Fibroblast of mammary gland (primary cell): ENCODE data around the gene SLC7A5.
"Not testable (repeated sequence)": the region's sequence is repeated elsewhere in the genome, so short reads cannot be mapped to it uniquely, and the experiment has no call there.

ENCODE experiments used
- DNase-seq: peaks from one replicate; pipeline ENCODE4 v3.0.0-alpha.2; 2010; ENCODE audit warnings: low read depth
- H3K4me3 ChIP-seq: 2 replicates; pipeline ENCODE4 v1.5.1; 2011; ENCODE audit warnings: low read depth, mild to moderate bottlenecking, low read length, moderate library complexity; ENCODE audit not compliant: control insufficient read depth
- CTCF ChIP-seq: conservative IDR thresholded peaks from 2 replicates; pipeline ENCODE4 v1.5.1; 2011; ENCODE audit warnings: low read depth, low read length, inconsistent platforms; ENCODE audit not compliant: control insufficient read depth, insufficient read depth

Gene SLC7A5

GRCh38 chr16:87826798-87827587 lies 42.3 kb downstream of the SLC7A5 start:
- no peak for DNase-seq
- no peak for TF ChIP-seq CTCF
- H3K4me3 ChIP-seq = no peak overlapping the region

- not testable (repeated sequence) for DNase-seq, H3K4me3 ChIP-seq
These were observed 42.9 kb downstream of the SLC7A5 start for GRCh38 chr16:87826407-87826797.

GRCh38 chr16:87825842-87826120 lies 43.5 kb downstream of the SLC7A5 start:
- DNase-seq, H3K4me3 ChIP-seq: not testable (repeated sequence)

- H3K4me3 ChIP-seq = no peak overlapping the region
- no peak for TF ChIP-seq CTCF
- DNase-seq = no peak
These were observed 44.1 kb downstream of the SLC7A5 start for GRCh38 chr16:87824991-87825841.

GRCh38 chr16:87824016-87824990 lies 45.0 kb downstream of the SLC7A5 start:
- H3K4me3 ChIP-seq = no peak overlapping the region
- no peak for DNase-seq
- TF ChIP-seq CTCF = no peak

- DNase-seq = no peak
- no peak overlapping the region for H3K4me3 ChIP-seq
- TF ChIP-seq CTCF = no peak
These were observed 46.0 kb downstream of the SLC7A5 start for GRCh38 chr16:87823181-87823929.

- H3K4me3 ChIP-seq = no peak overlapping the region
- DNase-seq = no peak
- TF ChIP-seq CTCF = no peak
These were observed 47.0 kb downstream of the SLC7A5 start for GRCh38 chr16:87822108-87822970.
